CD4-positive, alpha-beta memory T cell (primary cell): Measurements from ENCODE around the gene THAP4. TPM values are rescaled to one million over a fixed set of nuclear protein-coding genes. Genes with fewer than 3 reads are reported as not detected.

Experiments
- CTCF ChIA-PET: fragments of 350-600 bp; sonication (Branson Sonifier 250); formaldehyde crosslinking; loops from one replicate; lab custom pipeline; 2021; ENCODE audit warnings: inconsistent platforms; ENCODE audit not compliant: partially characterized antibody; lab: Charles Lee
- POLR2A ChIA-PET: fragments of 350-600 bp; sonication (Branson Sonifier 250); formaldehyde crosslinking; loops from one replicate; lab custom pipeline; 2021; ENCODE audit not compliant: partially characterized antibody; lab: Charles Lee
- DNase-seq, 5 donors: peaks; one replicate each; pipeline versions ENCODE4 v3.0.0 to v3.0.0-alpha.2; 2020 to 2022; ENCODE audit warnings: mixed read lengths in 1 of 5
- H3K27ac ChIP-seq: one replicate; pipeline ENCODE4 v1.7.0; 2013; ENCODE audit warnings: low read depth, low read length
- H3K27me3 ChIP-seq: 2 replicates; pipeline ENCODE4 v1.7.0; 2013; ENCODE audit warnings: mild to moderate bottlenecking, low read length, moderate library complexity; ENCODE audit not compliant: insufficient read depth
- H3K36me3 ChIP-seq: 2 replicates; pipeline ENCODE4 v1.7.0; 2013; ENCODE audit warnings: mild to moderate bottlenecking, low read length, moderate library complexity; ENCODE audit not compliant: insufficient read depth
- H3K4me1 ChIP-seq: 2 replicates; pipeline ENCODE4 v1.7.0; 2013; ENCODE audit warnings: mild to moderate bottlenecking, low read length, moderate library complexity; ENCODE audit not compliant: insufficient read depth
- H3K4me3 ChIP-seq, 2 donors: one replicate each; pipeline ENCODE4 v1.7.0; 2013; ENCODE audit warnings: low read length in 2 of 2, mild to moderate bottlenecking in 1 of 2
- H3K9me3 ChIP-seq, 2 donors: one replicate each; pipeline ENCODE4 v1.7.0; 2013; ENCODE audit warnings: low read length in 2 of 2, control low read depth in 1 of 2; ENCODE audit not compliant: control insufficient read depth in 1 of 2
- H3K27ac Mint-ChIP-seq, 7 donors: one replicate each; pipeline ENCODE4 v1.8.0; 2020 to 2021; ENCODE audit warnings: mixed read lengths in 7 of 7, mild to moderate bottlenecking in 6 of 7, inconsistent platforms in 3 of 7, moderate library complexity in 3 of 7
- H3K27me3 Mint-ChIP-seq, 2 donors: one replicate each; pipeline ENCODE4 v1.8.0; 2020 to 2021; ENCODE audit warnings: mixed read lengths in 2 of 2
- H3K36me3 Mint-ChIP-seq, 2 donors: one replicate each; pipeline ENCODE4 v1.8.0; 2020 to 2021; ENCODE audit warnings: mixed read lengths in 2 of 2, inconsistent platforms in 1 of 2, mild to moderate bottlenecking in 1 of 2
- H3K4me1 Mint-ChIP-seq, 4 donors: one replicate each; pipeline ENCODE4 v1.8.0; 2020 to 2021; ENCODE audit warnings: mixed read lengths in 4 of 4, mild to moderate bottlenecking in 1 of 4
- H3K4me3 Mint-ChIP-seq, 8 donors: one replicate each; pipeline ENCODE4 v1.8.0; 2020 to 2021; ENCODE audit warnings: mixed read lengths in 8 of 8, mild to moderate bottlenecking in 7 of 8, moderate library complexity in 6 of 8, inconsistent platforms in 3 of 8
- H3K9me3 Mint-ChIP-seq, 8 donors: one replicate each; pipeline ENCODE4 v1.8.0; 2020 to 2021; ENCODE audit warnings: mixed read lengths in 8 of 8, mild to moderate bottlenecking in 5 of 8, inconsistent platforms in 3 of 8, moderate library complexity in 1 of 8
- intact Hi-C: fragments of 100-400 bp; cut with micrococcal nuclease; formaldehyde crosslinking; loops from one replicate; pipeline ENCODE4 v1.15.1; 2023
- polyA plus RNA-seq, 2 donors: library from polyadenylated mRNA; unstranded; fragments of 300-500 nt; fragmentation: Illumina TruSeq; gene quantifications; one replicate each; pipeline ENCODE4 v1.2.3, GENCODE V29; 2021
- total RNA-seq, 2 experiments: library from RNA; stranded (reverse); gene quantifications; one replicate each; pipeline ENCODE4 v1.2.3, GENCODE V29; 2021

Gene THAP4
- total and polyA plus RNA-seq, 4 experiments from 2014 or later, result 27.8 to 42.9 (median 29.9) TPM

GRCh38 chr2:241654551-241654950 is 17.6 kb upstream of the THAP4 start:
- H3K27me3 Mint-ChIP-seq, result no peaks in the 10 kb centered on the region
- DNase-seq, result no peak
- Histone ChIP-seq H3K36me3 (peaks cover 64% of the 10 kb centered on the region), H3K27me3 (no peaks in the 10 kb centered on the region), H3K9me3 (no peaks in the 10 kb centered on the region), H3K4me3 (no peak overlapping the region), H3K27ac (no peak overlapping the region), H3K4me1 (no peaks in the 10 kb centered on the region)
- no peak overlapping the region for H3K4me3 Mint-ChIP-seq
- intact Hi-C loops, result no loop called here
- ChIA-PET CTCF (no interaction called here), POLR2A (no interaction called here)
- no peak overlapping the region for H3K27ac Mint-ChIP-seq
- H3K4me1 Mint-ChIP-seq, result peaks cover 0 to 4% (median under 1%) of the 10 kb centered on the region in 4 donors
- H3K9me3 Mint-ChIP-seq, result no peaks in the 10 kb centered on the region
- H3K36me3 Mint-ChIP-seq, result peaks cover 39 to 65% of the 10 kb centered on the region in 2 donors

DNA sequence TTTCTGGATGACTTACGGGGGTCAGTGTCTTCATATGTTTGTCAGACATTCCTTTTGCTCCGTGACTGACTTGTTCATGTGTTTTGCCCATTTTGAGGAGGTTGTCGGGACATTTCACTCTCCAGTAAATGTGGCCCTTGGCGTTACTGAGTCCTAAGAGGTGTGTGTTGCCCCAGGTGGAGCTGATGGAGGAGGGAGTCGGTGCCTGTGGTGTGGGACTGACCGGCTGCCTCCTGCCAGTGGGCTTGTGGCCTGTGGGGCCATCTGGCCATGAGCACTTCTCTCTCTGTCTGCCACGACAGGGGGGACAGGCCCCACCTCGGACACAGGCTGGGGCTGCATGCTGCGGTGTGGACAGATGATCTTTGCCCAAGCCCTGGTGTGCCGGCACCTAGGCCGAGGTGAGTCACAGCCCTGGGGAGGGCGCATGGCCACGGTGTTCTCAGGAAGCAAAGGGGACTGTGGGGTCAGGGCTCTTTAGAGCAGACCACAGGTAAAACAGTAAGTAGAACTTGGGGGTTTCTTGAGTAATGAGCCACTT is 16.3 kb upstream of the THAP4 start:
- Histone ChIP-seq H3K36me3 (peaks cover 56% of the 10 kb centered on the region), H3K4me1 (no peaks in the 10 kb centered on the region), H3K27ac (no peak overlapping the region), H3K4me3 (no peak overlapping the region), H3K27me3 (no peaks in the 10 kb centered on the region), H3K9me3 (no peaks in the 10 kb centered on the region)
- no peak for DNase-seq
- H3K27me3 Mint-ChIP-seq, result no peaks in the 10 kb centered on the region
- H3K4me1 Mint-ChIP-seq, result peaks cover 4 to 12% (median 9%) of the 10 kb centered on the region in 4 donors
- intact Hi-C loops, result no loop called here
- H3K9me3 Mint-ChIP-seq, result no peaks in the 10 kb centered on the region
- ChIA-PET POLR2A (no interaction called here), CTCF (no interaction called here)
- peaks cover 34 to 58% of the 10 kb centered on the region in 2 donors for H3K36me3 Mint-ChIP-seq
- H3K4me3 Mint-ChIP-seq, result no peak overlapping the region
- H3K27ac Mint-ChIP-seq, result no peak overlapping the region

DNA sequence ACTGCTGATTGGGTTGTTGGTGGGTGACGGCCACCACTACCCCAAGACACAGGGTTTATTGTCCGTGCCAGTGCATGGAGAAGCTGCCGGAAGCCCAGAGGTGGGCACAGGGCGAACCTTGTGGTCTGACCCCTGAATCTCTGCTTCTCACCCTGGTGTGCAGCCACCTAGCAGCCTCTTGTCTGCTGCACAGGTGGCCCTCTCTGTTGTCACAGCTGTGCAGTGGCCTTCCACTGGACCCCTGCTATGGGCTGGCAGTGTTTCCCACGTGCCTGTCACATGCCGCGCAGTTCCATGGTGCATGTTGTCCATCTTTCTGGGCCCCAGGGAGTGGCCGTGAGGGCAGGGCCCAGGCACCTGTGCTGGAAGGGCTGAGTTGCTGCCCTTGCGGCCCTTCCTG is 15.8 kb upstream of the THAP4 start:
- no peak overlapping the region for H3K4me3 Mint-ChIP-seq
- H3K27me3 Mint-ChIP-seq, result no peaks in the 10 kb centered on the region
- no peak overlapping the region for H3K27ac Mint-ChIP-seq
- Histone ChIP-seq H3K36me3 (peaks cover 53% of the 10 kb centered on the region), H3K27me3 (no peaks in the 10 kb centered on the region), H3K4me3 (no peak overlapping the region), H3K27ac (no peak overlapping the region), H3K4me1 (no peaks in the 10 kb centered on the region), H3K9me3 (no peaks in the 10 kb centered on the region)
- ChIA-PET CTCF (no interaction called here), POLR2A (no interaction called here)
- intact Hi-C loops, result no loop called here
- peaks cover 32 to 55% of the 10 kb centered on the region in 2 donors for H3K36me3 Mint-ChIP-seq
- peaks cover 5 to 15% (median 10%) of the 10 kb centered on the region in 4 donors for H3K4me1 Mint-ChIP-seq
- DNase-seq, result no peak
- H3K9me3 Mint-ChIP-seq, result no peaks in the 10 kb centered on the region

DNA sequence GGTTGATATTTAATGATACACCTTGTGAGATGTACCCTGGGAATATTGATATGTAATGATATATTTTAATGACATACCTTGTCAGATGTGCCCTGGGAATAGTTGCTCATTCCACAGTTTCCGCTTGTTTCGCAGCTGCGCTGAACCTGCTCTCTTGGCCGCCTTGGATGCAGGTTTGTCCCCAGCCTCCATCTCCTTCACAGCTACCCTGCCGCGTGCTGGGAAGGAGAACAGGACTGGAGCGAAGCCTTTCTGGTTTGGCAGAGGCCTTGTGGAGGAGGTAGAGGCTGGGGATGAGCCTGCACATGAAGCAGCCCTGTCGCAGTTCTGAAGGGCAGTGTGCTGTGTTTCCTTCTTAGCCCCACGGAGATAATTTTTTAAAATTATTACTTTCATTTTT is 15.2 kb upstream of the THAP4 start:
- H3K4me3 ChIP-seq, result no peak overlapping the region
- ChIA-PET CTCF (no interaction called here), POLR2A (no interaction called here)
- Mint-ChIP-seq H3K4me1 (peaks cover 5 to 17% (median 10%) of the 10 kb centered on the region in 4 donors), H3K27ac (no peak overlapping the region), H3K9me3 (no peaks in the 10 kb centered on the region), H3K36me3 (peaks cover 27 to 50% of the 10 kb centered on the region in 2 donors), H3K27me3 (no peaks in the 10 kb centered on the region), H3K4me3 (no peak overlapping the region)
- no peaks in the 10 kb centered on the region for H3K4me1 ChIP-seq
- no peak for DNase-seq
- peaks cover 51% of the 10 kb centered on the region for H3K36me3 ChIP-seq
- intact Hi-C loops, result no loop called here
- H3K9me3 ChIP-seq, result no peaks in the 10 kb centered on the region
- H3K27me3 ChIP-seq, result no peaks in the 10 kb centered on the region
- no peak overlapping the region for H3K27ac ChIP-seq

- Histone ChIP-seq H3K36me3 (peaks cover 33% of the 10 kb centered on the region), H3K4me1 (no peaks in the 10 kb centered on the region), H3K4me3 (no peak overlapping the region), H3K27me3 (no peaks in the 10 kb centered on the region), H3K9me3 (no peaks in the 10 kb centered on the region), H3K27ac (no peak overlapping the region)
- intact Hi-C loops, result no loop called here
- Mint-ChIP-seq H3K4me1 (peaks cover 7 to 24% (median 10%) of the 10 kb centered on the region in 4 donors), H3K36me3 (peaks cover 14 to 31% of the 10 kb centered on the region in 2 donors), H3K4me3 (no peak overlapping the region), H3K27ac (no peak overlapping the region), H3K27me3 (no peaks in the 10 kb centered on the region), H3K9me3 (no peaks in the 10 kb centered on the region)
- DNase-seq, result no peak
- POLR2A ChIA-PET, result interaction anchor here (0.7 kb wide), 1 partner anchor 1093 kb away, joined by 4 read pairs; no protein-coding TSS in a partner anchor
- CTCF ChIA-PET, result no interaction called here
Observed at GRCh38 chr2:241649927-241650326, 13.0 kb upstream of the THAP4 start.

- POLR2A ChIA-PET, result interaction anchor here (0.7 to 0.9 kb wide), 2 partner anchors 11 to 1093 kb away, joined by 4 read pairs; partner anchors contain the start of gene ATG4B
- peaks cover 28% of the 10 kb centered on the region for H3K36me3 ChIP-seq
- Mint-ChIP-seq H3K27ac (no peak overlapping the region), H3K36me3 (peaks cover 11 to 27% of the 10 kb centered on the region in 2 donors), H3K9me3 (no peaks in the 10 kb centered on the region), H3K4me3 (no peak overlapping the region), H3K4me1 (peaks cover 7 to 27% (median 10%) of the 10 kb centered on the region in 4 donors), H3K27me3 (no peaks in the 10 kb centered on the region)
- intact Hi-C loops, result no loop called here
- CTCF ChIA-PET, result no interaction called here
- H3K4me1 ChIP-seq, result no peaks in the 10 kb centered on the region
- DNase-seq, result no peak
- no peak overlapping the region for H3K27ac ChIP-seq
- no peaks in the 10 kb centered on the region for H3K9me3 ChIP-seq
- no peak overlapping the region for H3K4me3 ChIP-seq
- H3K27me3 ChIP-seq, result no peaks in the 10 kb centered on the region
Observed at GRCh38 chr2:241649404-241649803, 12.4 kb upstream of the THAP4 start.

DNA sequence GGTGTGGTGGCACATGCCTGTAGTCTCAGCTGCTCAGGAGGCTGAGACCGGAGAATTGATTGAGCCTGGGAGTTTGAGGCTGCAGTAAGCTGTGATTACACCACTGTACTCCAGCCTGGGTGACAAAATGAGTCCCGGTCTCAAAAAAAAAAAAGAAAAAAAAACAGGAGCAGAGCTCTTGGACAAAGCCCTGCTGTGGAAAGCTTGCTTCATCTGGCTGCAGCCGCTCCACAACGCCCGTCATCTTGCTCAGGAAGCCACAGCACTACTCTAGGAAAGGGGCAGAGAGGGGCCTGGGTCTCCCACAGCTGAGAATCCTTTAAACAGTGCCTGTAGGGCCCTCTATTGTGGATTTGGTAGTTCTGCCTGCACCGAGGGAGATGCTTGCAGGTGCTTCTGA is 11.5 kb upstream of the THAP4 start:
- Mint-ChIP-seq H3K27ac (peak overlapping the region in 2 of 7 donors; percentile 47 to 53), H3K4me1 (peaks cover 8 to 34% (median 11%) of the 10 kb centered on the region in 4 donors), H3K4me3 (no peak overlapping the region), H3K36me3 (peaks cover 11 to 23% of the 10 kb centered on the region in 2 donors), H3K9me3 (no peaks in the 10 kb centered on the region), H3K27me3 (no peaks in the 10 kb centered on the region)
- H3K4me3 ChIP-seq, result no peak overlapping the region
- H3K4me1 ChIP-seq, result no peaks in the 10 kb centered on the region
- ChIA-PET POLR2A (interaction anchor here (0.9 kb wide), 1 partner anchor 10 kb away, joined by 4 read pairs; the partner anchor contains the start of gene ATG4B), CTCF (interaction anchor here (0.6 to 0.8 kb wide), 2 partner anchors 10 to 452 kb away, joined by 3 to 4 read pairs; no protein-coding TSS in a partner anchor)
- H3K9me3 ChIP-seq, result no peaks in the 10 kb centered on the region
- DNase-seq, result no peak
- H3K27me3 ChIP-seq, result no peaks in the 10 kb centered on the region
- intact Hi-C loops, result no loop called here
- peaks cover 25% of the 10 kb centered on the region for H3K36me3 ChIP-seq
- H3K27ac ChIP-seq, result no peak overlapping the region
